Measurements from ENCODE around the gene FOXP1. TPM values are rescaled to one million over a fixed set of nuclear protein-coding genes. Genes with fewer than 3 reads are reported as not detected.
A peak's percentile ranks its signal among the peaks of the same experiment; 100 is the strongest.

Gene FOXP1
- total and polyA plus RNA-seq, 2 of the 13 experiments (the other 11 are each of a cell fraction or from before 2014, with no cell fraction given), result 40.4 to 59.0 TPM

DNA sequence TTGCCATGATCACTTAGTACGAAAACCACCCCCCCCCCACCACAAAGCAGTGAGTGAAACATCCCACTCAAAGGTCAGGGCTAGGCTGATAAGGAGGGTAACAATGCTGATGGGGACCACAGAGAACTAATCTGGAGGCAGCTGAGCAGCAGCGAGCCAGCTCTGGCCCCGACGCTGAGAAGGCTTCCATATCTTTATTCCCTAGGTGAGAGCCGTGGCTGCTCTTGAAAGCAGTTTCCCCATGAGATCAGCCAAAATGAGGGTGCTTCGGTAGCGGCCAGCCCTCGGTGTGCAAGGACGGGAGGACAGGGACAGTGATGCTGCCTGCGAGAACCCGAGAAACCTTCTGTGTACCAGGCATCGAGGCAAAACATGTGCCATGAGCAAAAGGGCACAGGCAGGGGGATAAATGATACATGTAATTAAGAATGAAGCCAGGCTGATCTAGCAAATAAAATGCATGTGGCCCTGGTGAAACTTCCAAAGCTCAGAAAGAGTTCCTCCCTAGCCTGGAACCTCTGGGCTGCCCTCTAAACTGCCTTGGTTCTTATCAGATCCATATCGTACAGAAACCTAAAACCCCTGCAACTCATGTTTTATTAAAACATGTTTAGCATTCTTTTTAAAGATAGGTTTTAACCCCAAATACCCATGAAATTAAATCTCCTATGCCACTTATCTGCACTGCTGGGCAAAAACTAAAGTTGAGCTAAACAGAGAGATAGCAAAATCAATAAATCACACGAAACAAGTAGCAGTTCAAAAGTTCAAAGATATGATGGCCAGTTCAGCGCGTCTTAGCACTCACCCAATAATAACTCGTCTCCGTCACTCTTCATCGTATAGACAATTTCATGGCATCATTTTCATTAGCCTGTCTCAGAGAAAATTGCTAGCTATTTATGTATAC is 337.3 kb downstream of the FOXP1 start (continued):
- TF ChIP-seq FOXJ3 (CRISPR knock-in tag; IDR thresholded peaks at IDR 0.05; ENCODE audit: borderline replicate concordance), result no peak; the same call in 1 of the 2 replicates
- peak; percentile 53; the same call in 1 of the 2 replicates for TF ChIP-seq MTA1 (CRISPR knock-in tag; IDR thresholded peaks at IDR 0.05; ENCODE audit: borderline replicate concordance)
- TF ChIP-seq ZNF143 (CRISPR knock-in tag; IDR thresholded peaks at IDR 0.05), result no peak
- no peak for TF ChIP-seq ZNF569 (CRISPR knock-in tag; IDR thresholded peaks at IDR 0.05; ENCODE audit: borderline replicate concordance)
- no peak for TF ChIP-seq TFDP1 (CRISPR knock-in tag; IDR thresholded peaks at IDR 0.05; ENCODE audit: borderline replicate concordance)
- no peak for TF ChIP-seq PLSCR1 (CRISPR knock-in tag; IDR thresholded peaks at IDR 0.05; ENCODE audit: borderline replicate concordance)
- TF ChIP-seq RCOR2 (CRISPR knock-in tag; IDR thresholded peaks at IDR 0.05), result no peak
- TF ChIP-seq ISX (CRISPR knock-in tag; conservative IDR thresholded peaks at IDR 0.05), result no peak
- TF ChIP-seq CENPBD1 (CRISPR knock-in tag; IDR thresholded peaks at IDR 0.05; ENCODE audit: borderline replicate concordance, low read depth), result no peak
- no peak for TF ChIP-seq ZBTB7A (CRISPR knock-in tag; IDR thresholded peaks at IDR 0.05)
- TF ChIP-seq, protein P1, sequence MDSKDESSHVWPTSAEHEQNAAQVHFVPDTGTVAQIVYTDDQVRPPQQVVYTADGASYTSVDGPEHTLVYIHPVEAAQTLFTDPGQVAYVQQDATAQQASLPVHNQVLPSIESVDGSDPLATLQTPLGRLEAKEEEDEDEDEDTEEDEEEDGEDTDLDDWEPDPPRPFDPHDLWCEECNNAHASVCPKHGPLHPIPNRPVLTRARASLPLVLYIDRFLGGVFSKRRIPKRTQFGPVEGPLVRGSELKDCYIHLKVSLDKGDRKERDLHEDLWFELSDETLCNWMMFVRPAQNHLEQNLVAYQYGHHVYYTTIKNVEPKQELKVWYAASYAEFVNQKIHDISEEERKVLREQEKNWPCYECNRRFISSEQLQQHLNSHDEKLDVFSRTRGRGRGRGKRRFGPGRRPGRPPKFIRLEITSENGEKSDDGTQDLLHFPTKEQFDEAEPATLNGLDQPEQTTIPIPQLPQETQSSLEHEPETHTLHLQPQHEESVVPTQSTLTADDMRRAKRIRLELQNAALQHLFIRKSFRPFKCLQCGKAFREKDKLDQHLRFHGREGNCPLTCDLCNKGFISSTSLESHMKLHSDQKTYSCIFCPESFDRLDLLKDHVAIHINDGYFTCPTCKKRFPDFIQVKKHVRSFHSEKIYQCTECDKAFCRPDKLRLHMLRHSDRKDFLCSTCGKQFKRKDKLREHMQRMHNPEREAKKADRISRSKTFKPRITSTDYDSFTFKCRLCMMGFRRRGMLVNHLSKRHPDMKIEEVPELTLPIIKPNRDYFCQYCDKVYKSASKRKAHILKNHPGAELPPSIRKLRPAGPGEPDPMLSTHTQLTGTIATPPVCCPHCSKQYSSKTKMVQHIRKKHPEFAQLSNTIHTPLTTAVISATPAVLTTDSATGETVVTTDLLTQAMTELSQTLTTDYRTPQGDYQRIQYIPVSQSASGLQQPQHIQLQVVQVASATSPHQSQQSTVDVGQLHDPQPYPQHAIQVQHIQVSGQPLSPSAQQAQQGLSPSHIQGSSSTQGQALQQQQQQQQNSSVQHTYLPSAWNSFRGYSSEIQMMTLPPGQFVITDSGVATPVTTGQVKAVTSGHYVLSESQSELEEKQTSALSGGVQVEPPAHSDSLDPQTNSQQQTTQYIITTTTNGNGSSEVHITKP (CRISPR knock-in tag; IDR thresholded peaks at IDR 0.05; ENCODE audit: low read depth), result no peak
- no peak for TF ChIP-seq NFIB (CRISPR knock-in tag; IDR thresholded peaks at IDR 0.05; ENCODE audit: borderline replicate concordance)
- TF ChIP-seq SAFB2 (CRISPR knock-in tag; IDR thresholded peaks at IDR 0.05; ENCODE audit: borderline replicate concordance, low read depth), result no peak
- TF ChIP-seq ZNF780A (CRISPR knock-in tag; IDR thresholded peaks at IDR 0.05), result no peak
- no peak for TF ChIP-seq ZNF263 (CRISPR knock-in tag; IDR thresholded peaks at IDR 0.05)
- TF ChIP-seq, protein P2, sequence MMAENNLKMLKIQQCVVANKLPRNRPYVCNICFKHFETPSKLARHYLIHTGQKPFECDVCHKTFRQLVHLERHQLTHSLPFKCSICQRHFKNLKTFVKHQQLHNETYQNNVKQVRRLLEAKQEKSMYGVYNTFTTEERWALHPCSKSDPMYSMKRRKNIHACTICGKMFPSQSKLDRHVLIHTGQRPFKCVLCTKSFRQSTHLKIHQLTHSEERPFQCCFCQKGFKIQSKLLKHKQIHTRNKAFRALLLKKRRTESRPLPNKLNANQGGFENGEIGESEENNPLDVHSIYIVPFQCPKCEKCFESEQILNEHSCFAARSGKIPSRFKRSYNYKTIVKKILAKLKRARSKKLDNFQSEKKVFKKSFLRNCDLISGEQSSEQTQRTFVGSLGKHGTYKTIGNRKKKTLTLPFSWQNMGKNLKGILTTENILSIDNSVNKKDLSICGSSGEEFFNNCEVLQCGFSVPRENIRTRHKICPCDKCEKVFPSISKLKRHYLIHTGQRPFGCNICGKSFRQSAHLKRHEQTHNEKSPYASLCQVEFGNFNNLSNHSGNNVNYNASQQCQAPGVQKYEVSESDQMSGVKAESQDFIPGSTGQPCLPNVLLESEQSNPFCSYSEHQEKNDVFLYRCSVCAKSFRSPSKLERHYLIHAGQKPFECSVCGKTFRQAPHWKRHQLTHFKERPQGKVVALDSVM (CRISPR knock-in tag; IDR thresholded peaks at IDR 0.05), result no peak
- no peak for TF ChIP-seq POGK (CRISPR knock-in tag; conservative IDR thresholded peaks at IDR 0.05)
- TF ChIP-seq ZKSCAN5 (CRISPR knock-in tag; IDR thresholded peaks at IDR 0.05), result no peak
